IPS-18a (cell line): ENCODE data around the gene RAB31.
"Not testable (repeated sequence)": the region's sequence is repeated elsewhere in the genome, so short reads cannot be mapped to it uniquely, and the experiment has no call there.

ENCODE experiments used
- H3K27ac ChIP-seq: one replicate; pipeline ENCODE4 v1.5.1; 2013; ENCODE audit warnings: low read length
- H3K27me3 ChIP-seq: one replicate; pipeline ENCODE4 v1.6.1; 2013; ENCODE audit warnings: mild to moderate bottlenecking, low read length; ENCODE audit not compliant: control insufficient read depth, insufficient read depth
- H3K36me3 ChIP-seq: one replicate; pipeline ENCODE4 v1.6.1; 2013; ENCODE audit warnings: low read depth, low read length; ENCODE audit not compliant: control insufficient read depth
- H3K4me1 ChIP-seq: one replicate; pipeline ENCODE4 v1.6.1; 2013; ENCODE audit warnings: low read depth, low read length; ENCODE audit not compliant: control insufficient read depth
- H3K4me3 ChIP-seq: one replicate; pipeline ENCODE4 v1.5.1; 2013; ENCODE audit warnings: low read length
- H3K9ac ChIP-seq: one replicate; pipeline ENCODE4 v1.6.1; 2013; ENCODE audit warnings: mild to moderate bottlenecking, low read length, moderate library complexity
- H3K9me3 ChIP-seq: one replicate; pipeline ENCODE4 v1.6.1; 2013; ENCODE audit warnings: low read depth, low read length; ENCODE audit not compliant: control insufficient read depth

The RAB31 gene

DNA sequence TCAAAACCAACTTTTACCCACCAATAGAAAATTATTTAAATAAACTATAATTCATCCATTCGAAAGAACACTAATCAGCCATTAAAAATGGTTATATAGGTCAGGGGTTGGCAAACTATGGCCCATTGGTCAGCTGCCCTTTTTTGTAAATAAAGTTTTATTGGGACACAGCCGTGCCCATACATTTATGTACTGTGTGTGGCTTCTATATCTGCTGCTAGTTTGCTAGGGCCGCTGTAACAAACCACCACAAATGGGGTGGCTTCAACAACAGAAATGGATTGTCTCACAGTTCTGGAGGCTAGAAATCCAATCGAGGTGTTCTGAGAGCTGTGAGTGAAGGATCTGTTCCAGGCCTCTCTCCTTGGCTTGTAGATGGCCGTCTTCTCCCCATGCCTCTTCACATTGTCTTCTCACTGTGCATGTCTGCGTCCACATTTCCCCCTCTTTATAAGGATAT is 170.7 kb downstream of the RAB31 start:
- Histone ChIP-seq H3K36me3 (no peaks in the 10 kb centered on the region), H3K9ac (no peak overlapping the region), H3K27ac (no peak overlapping the region), H3K4me3 (no peak overlapping the region), H3K4me1 (no peaks in the 10 kb centered on the region), H3K27me3 (no peaks in the 10 kb centered on the region), H3K9me3 (no peaks in the 10 kb centered on the region)

DNA sequence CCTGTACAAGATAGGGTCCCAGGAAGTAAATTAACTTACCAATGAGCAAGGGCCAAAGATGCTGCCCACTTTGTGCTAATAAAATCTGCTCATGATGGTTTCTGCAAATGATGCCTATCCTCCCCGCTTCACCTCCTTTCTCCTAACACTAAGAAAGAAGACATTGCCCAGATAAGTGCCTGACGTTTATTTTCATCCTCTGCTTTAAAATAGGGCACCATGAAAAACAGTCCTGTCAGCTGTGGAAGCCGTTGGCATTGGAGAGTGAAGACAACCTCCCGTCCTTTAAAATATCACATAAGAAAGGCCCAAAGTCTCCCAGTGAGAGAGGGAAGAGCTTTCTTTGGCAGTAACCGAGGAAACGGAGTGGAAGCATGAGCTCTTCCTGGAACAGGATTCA is 176.0 kb downstream of the RAB31 start:
- no peak overlapping the region for H3K9ac ChIP-seq
- no peak overlapping the region for H3K27ac ChIP-seq
- no peaks in the 10 kb centered on the region for H3K4me1 ChIP-seq
- H3K4me3 ChIP-seq, result no peak overlapping the region
- no peaks in the 10 kb centered on the region for H3K9me3 ChIP-seq
- no peaks in the 10 kb centered on the region for H3K36me3 ChIP-seq
- H3K27me3 ChIP-seq, result no peaks in the 10 kb centered on the region

DNA sequence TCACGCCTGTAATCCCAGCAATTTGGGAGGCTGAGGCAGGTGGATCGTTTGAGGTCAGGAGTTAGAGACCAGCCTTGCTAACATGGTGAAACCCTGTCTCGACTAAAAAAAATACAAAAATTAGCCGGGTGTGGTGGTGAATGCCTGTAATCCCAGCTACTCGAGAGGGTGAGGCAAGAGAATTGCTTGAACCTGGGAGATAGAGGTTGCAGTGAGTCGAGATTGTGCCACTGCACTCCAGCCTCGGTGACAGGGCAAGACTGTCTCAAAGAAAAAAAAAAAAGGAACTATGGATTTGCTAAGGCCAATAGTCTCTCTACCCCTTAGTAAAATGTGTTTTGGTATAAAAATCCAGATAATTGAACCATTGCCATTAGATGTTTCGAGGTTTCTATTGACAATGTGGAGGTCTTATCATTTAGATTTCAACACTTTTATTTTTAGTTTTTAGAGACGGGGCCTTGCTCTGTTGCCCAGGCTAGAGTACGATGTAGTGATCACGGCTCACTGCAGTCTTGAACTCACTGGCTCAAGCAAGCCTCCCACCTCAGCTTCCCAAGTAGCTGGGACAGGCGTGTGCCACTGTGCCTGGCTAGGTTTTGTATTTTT is 176.5 kb downstream of the RAB31 start:
- Histone ChIP-seq H3K4me1 (no peaks in the 10 kb centered on the region), H3K27me3 (no peaks in the 10 kb centered on the region), H3K9me3 (no peaks in the 10 kb centered on the region), H3K4me3 (no peak overlapping the region), H3K27ac (no peak overlapping the region), H3K9ac (no peak overlapping the region), H3K36me3 (no peaks in the 10 kb centered on the region)

DNA sequence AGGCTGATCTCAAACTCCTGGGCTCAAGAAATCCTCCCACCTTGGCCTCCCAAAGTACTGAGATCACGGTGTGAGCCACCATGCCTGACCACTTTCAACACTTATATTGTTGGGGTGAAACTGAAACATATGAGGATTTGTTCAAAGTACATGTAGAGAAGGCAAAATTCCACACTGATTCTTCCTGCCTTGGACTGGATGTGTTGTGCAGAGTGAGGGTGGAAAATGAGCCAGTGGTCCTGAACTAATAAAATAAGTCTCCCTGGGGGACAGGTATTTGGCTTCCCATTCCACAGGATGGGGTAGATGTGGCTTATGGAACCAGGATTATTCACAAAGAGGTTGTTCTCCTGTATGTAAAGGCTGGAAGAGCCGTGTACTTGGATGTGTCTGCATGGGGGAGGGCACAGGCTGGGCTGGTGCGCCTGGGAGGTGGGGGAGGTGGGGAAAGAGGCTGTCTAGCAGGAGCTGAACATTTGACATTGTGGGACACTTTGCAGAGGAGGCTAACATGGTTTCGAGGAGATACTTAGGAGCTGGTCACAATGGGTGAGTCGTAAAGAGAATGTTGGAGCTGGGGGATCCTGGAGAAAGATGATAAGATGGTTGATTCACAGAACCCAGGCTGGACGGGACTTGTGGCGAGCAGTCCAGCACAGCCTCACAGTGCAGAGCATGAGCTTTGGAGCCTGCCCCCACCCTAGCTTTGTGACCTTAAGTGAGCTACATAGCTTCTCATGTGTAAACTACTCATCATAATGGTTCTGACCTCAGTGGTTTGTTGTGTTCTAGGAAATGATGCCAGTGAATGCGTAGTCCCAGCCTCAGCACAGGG is 177.3 kb downstream of the RAB31 start, which contains the start of gene TXNDC2:
TSS of gene TXNDC2 (plus strand) at position 804 of the 835 bp plus-strand sequence. CDS start 708 bp downstream, outside the sequence.
- Histone ChIP-seq H3K36me3 (no peaks in the 10 kb centered on the region), H3K27ac (no peak within 1 kb of the TSS), H3K4me1 (no peaks in the 10 kb centered on the region), H3K4me3 (no peak within 1 kb of the TSS), H3K27me3 (no peaks in the 10 kb centered on the region), H3K9me3 (no peaks in the 10 kb centered on the region), H3K9ac (no peak within 1 kb of the TSS)

DNA sequence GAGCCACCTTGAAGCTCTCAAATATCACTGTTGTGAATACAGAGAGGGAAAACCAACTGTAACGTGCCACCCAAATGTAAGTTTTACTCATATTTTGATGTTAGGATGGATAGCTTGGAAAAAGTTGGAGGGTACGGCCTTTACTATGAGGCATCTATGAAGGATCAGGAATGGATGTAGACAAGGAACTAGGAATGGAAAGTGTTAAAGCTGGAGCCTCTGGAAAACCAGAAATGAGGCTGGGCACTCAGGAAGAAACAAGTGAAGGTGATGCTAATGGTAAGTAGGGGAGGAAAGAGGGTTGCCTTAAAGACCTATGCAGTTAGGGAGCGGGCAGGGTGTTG is 177.9 kb downstream of the RAB31 start:
- H3K9ac ChIP-seq, result no peak overlapping the region
- no peaks in the 10 kb centered on the region for H3K27me3 ChIP-seq
- no peaks in the 10 kb centered on the region for H3K36me3 ChIP-seq
- no peak overlapping the region for H3K27ac ChIP-seq
- no peak overlapping the region for H3K4me3 ChIP-seq
- H3K4me1 ChIP-seq, result no peaks in the 10 kb centered on the region
- no peaks in the 10 kb centered on the region for H3K9me3 ChIP-seq

DNA sequence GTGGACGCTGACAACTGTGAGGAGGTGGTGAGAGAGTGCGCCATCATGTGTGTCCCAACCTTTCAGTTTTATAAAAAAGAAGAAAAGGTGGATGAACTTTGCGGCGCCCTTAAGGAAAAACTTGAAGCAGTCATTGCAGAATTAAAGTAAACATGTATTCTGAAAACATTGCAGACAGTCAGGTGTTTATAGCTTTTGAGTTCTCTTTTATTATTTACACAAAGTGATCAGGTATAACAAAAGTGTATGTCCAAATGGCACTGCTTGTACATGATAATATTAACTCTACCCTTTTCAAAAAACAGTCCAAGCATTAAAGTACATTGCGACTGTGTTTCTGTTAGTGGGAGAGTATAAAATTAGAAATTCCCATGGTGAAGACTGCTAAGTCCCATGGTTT is 179.9 kb downstream of the RAB31 start:
- Histone ChIP-seq H3K27ac (no peak overlapping the region), H3K27me3 (no peaks in the 10 kb centered on the region), H3K4me1 (no peaks in the 10 kb centered on the region), H3K9me3 (no peaks in the 10 kb centered on the region), H3K9ac (no peak overlapping the region), H3K4me3 (no peak overlapping the region), H3K36me3 (no peaks in the 10 kb centered on the region)

DNA sequence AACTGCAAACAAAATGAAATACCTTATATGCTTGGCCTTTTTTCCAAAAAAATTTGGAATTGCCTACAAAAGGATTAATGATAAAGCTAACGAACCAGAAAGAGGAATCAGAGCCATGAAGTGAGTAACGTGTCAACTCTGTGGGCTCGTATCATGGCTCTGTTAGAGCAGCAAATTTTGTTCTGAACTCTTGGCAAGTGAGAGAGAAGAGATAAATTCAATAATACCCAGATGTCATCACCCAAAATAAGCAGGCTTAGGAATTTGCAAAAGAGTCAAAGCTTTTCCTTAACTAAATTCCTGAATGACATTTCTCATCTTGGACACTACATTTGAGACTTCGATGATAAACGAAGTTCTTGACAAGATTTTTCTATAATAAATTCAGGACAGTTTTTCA is 182.1 kb downstream of the RAB31 start:
- no peak overlapping the region for H3K27ac ChIP-seq
- no peak overlapping the region for H3K4me3 ChIP-seq
- H3K36me3 ChIP-seq, result no peaks in the 10 kb centered on the region
- no peak overlapping the region for H3K9ac ChIP-seq
- no peaks in the 10 kb centered on the region for H3K4me1 ChIP-seq
- no peaks in the 10 kb centered on the region for H3K27me3 ChIP-seq
- no peaks in the 10 kb centered on the region for H3K9me3 ChIP-seq

DNA sequence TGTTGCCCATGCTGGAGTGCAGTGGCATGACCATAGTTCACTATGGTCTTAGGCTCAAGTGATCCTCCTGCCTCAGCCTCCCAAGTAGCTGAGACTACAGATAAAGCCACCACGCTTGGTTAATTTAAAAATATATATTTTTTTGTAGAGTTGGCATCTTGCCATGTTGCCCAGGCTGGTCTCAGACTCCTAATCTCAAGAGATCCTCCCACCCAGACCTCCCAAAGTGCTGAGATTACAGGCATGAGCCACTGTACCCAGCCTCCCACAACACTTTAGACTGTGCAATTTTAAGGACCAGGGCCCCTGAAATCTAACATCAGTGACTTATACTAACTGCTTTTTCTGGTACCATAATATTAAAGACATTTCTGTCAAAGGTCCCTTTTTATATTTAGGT is 182.9 kb downstream of the RAB31 start:
- Histone ChIP-seq H3K27me3 (no peaks in the 10 kb centered on the region), H3K27ac (no peak overlapping the region), H3K9ac (no peak overlapping the region), H3K36me3 (no peaks in the 10 kb centered on the region), H3K4me1 (no peaks in the 10 kb centered on the region), H3K4me3 (no peak overlapping the region), H3K9me3 (no peaks in the 10 kb centered on the region)

DNA sequence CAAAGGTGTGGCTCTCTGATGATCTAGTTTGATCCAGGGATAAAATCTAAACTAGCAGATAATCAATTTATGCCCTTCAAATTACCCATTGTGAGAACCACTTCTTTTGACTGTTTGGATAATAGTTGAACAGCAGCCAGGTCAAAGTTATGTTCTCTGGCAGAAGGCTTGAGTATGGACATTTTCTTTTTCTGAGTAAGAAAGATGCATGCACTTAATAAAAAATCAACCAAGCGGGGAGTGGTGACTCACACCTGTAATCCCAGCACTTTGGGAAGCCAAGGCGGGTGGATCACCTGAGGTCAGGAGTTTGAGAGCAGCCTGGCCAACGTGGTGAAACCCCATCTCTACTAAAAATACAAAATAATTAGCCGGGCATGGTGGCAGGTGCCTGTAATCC is 183.4 kb downstream of the RAB31 start:
- H3K9me3 ChIP-seq, H3K27ac ChIP-seq, H3K4me1 ChIP-seq, H3K27me3 ChIP-seq, H3K4me3 ChIP-seq, H3K36me3 ChIP-seq, H3K9ac ChIP-seq: not testable (repeated sequence)

DNA sequence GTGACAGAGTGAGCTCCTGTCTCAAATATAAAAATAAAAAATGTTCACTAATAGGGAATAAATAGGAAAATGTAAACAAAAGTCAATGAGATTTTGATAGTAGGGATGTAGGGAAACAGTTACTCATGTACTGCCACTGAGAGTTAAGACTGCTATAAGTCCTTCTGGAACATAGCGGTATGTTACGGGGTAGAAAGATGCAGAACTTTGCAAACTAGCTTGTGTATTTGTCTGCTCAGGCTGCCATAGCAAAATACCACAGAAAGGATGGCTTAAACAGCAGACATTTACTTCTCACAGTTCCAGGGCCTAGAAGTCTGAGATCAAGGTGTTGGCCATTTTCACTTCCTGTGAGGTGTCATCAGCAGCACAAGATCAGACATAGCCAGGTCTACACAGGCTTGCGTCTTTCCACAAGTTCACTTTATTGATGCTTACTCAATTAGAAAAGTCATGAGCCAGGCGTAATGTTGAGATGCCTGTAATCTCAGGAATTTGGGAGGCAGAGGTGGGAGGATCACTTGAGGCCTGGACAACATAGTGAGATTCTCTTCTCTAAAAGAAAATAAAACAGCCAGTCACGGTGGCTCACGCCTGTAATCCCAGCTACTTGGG is 186.5 kb downstream of the RAB31 start:
- no peak overlapping the region for H3K27ac ChIP-seq
- H3K9ac ChIP-seq, result no peak overlapping the region
- H3K4me3 ChIP-seq, result no peak overlapping the region
- H3K36me3 ChIP-seq, result no peaks in the 10 kb centered on the region
- no peaks in the 10 kb centered on the region for H3K9me3 ChIP-seq
- H3K4me1 ChIP-seq, result no peaks in the 10 kb centered on the region
- H3K27me3 ChIP-seq, result no peaks in the 10 kb centered on the region

DNA sequence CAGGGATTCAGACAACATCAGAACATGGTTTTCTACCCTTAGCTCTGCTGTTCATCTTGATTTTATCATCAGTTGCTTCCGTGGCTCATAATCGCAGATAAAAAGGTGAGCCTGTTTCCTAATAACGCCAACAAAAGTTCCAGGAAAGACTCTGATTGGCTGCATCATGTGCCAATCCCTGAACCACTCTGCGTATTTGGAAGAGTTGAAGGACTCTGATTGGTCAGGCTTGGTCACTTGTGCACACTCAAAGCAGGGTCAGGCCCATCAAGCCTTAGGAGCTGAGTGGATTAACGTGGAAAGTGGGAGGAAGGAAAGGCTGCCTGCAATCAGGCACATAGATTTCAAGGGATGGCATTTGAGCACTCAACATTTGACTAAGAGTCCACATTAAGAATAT is 189.0 kb downstream of the RAB31 start:
- Histone ChIP-seq H3K27ac (no peak overlapping the region), H3K4me3 (no peak overlapping the region), H3K27me3 (no peaks in the 10 kb centered on the region), H3K36me3 (no peaks in the 10 kb centered on the region), H3K9ac (no peak overlapping the region), H3K4me1 (peaks cover 7% of the 10 kb centered on the region), H3K9me3 (no peaks in the 10 kb centered on the region)
